GM12892 (cell line): ENCODE measurements around the gene ANKDD1B.
"Not testable (repeated sequence)": the region's sequence is repeated elsewhere in the genome, so short reads cannot be mapped to it uniquely, and the experiment has no call there.

ENCODE experiments used
- POLR2A ChIP-seq: IDR thresholded peaks from 2 replicates; pipeline ENCODE4 v1.6.1; 2011; ENCODE audit warnings: low read depth, low read length, control low read depth
- POLR2AphosphoS5 ChIP-seq: IDR thresholded peaks from 2 replicates; pipeline ENCODE4 v1.6.1; 2011; ENCODE audit warnings: low read depth, low read length, control low read depth
- TAF1 ChIP-seq: IDR thresholded peaks from 2 replicates; pipeline ENCODE4 v1.6.1; 2011; ENCODE audit warnings: low read depth, mild to moderate bottlenecking, control low read depth, low read length, borderline replicate concordance

DNA sequence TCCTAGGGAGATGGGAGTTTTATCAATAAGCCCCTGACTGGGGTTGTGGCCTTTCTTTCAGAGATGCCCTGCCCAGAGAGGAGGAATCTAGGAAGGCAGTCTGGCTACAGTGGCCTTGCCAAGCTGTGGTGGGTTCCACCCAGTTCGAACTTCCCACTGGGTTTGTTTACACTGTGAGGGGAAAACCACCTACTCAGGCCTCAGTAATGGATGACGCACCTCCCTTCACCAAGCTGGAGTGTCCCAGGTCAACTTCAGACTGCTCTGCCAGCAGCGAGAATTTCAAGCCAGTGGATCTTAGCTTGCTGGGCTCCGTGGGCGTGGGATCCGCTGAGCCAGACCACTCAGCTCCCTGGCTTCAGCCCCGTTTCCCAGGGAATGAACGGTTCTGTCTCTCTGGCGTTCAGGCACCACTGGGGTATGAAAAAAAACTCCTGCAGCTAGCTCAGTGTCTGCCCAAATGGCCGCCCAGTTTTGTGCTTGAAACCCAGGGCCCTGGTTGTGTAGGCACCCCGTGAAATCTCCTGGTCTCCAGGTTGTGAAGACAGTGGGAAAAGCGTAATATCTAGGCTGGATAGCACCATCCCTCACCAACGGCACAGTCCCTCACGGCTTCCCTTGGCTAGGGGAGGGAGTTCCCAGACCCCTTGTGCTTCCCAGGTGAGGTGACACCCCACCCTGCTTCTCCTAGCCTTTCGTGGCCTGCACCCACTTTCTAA lies 45.1 kb upstream of the ANKDD1B start:
- TF ChIP-seq POLR2AphosphoS5, TAF1, POLR2A: not testable (repeated sequence)
